Osteoblast (primary cell): Measurements from ENCODE around the gene RBM20. TPM values are rescaled to one million over a fixed set of nuclear protein-coding genes. Genes with fewer than 3 reads are reported as not detected.

Source experiments
- DNase-seq: peaks from one replicate; pipeline ENCODE4 v3.0.0; 2011; ENCODE audit warnings: low spot score, mixed read lengths; ENCODE audit not compliant: insufficient read length; ENCODE audit errors: missing footprints
- H2AFZ ChIP-seq: 2 replicates; pipeline ENCODE4 v1.6.0; 2011; ENCODE audit warnings: mild to moderate bottlenecking, low read length
- H3K27ac ChIP-seq: 2 replicates; pipeline ENCODE4 v1.5.1; 2011; ENCODE audit warnings: mild to moderate bottlenecking, low read depth, low read length, moderate library complexity
- H3K27me3 ChIP-seq: 2 replicates; pipeline ENCODE4 v1.6.0; 2012; ENCODE audit warnings: mild to moderate bottlenecking, control low read depth, inconsistent platforms, low read length, moderate library complexity; ENCODE audit not compliant: insufficient read depth
- H3K36me3 ChIP-seq: 2 replicates; pipeline ENCODE4 v1.5.1; 2011; ENCODE audit warnings: mild to moderate bottlenecking, low read length, control low read depth, moderate library complexity; ENCODE audit not compliant: insufficient read depth
- H3K4me1 ChIP-seq: 2 replicates; pipeline ENCODE4 v1.5.1; 2011; ENCODE audit warnings: mild to moderate bottlenecking, low read length, control low read depth, moderate library complexity; ENCODE audit not compliant: insufficient read depth
- H3K4me2 ChIP-seq: 2 replicates; pipeline ENCODE4 v1.6.0; 2011; ENCODE audit warnings: mild to moderate bottlenecking, low read length; ENCODE audit not compliant: insufficient read depth
- H3K4me3 ChIP-seq: fragments of 200-600 bp; sonication (generic); 3 replicates; pipeline ENCODE4 v1.5.1; 2012; ENCODE audit warnings: mild to moderate bottlenecking, low read length, inconsistent platforms; ENCODE audit not compliant: insufficient read depth
- H3K79me2 ChIP-seq: 2 replicates; pipeline ENCODE4 v1.6.0; 2012; ENCODE audit warnings: mild to moderate bottlenecking, low read length, control low read depth, inconsistent platforms; ENCODE audit not compliant: insufficient read depth
- H3K9me3 ChIP-seq: 2 replicates; pipeline ENCODE4 v1.5.1; 2011; ENCODE audit warnings: low read depth, low read length, control low read depth
- H4K20me1 ChIP-seq: 2 replicates; pipeline ENCODE4 v1.6.0; 2012; ENCODE audit warnings: mild to moderate bottlenecking, low read length, control low read depth; ENCODE audit not compliant: insufficient read depth
- total RNA-seq: library from RNA; depleted of rRNA; stranded (reverse); fragments of >200 nt; gene quantifications from 2 replicates; pipeline ENCODE4 v1.2.3, GENCODE V29; 2012
- TF ChIP-seq, protein P1 (sequence below): IDR thresholded peaks from 2 replicates; pipeline ENCODE4 v1.5.1; 2011; ENCODE audit warnings: mild to moderate bottlenecking, low read depth, low read length, moderate library complexity; ENCODE audit errors: extremely low read depth

RBM20 gene
- total RNA-seq, 1 donor = not detected

DNA sequence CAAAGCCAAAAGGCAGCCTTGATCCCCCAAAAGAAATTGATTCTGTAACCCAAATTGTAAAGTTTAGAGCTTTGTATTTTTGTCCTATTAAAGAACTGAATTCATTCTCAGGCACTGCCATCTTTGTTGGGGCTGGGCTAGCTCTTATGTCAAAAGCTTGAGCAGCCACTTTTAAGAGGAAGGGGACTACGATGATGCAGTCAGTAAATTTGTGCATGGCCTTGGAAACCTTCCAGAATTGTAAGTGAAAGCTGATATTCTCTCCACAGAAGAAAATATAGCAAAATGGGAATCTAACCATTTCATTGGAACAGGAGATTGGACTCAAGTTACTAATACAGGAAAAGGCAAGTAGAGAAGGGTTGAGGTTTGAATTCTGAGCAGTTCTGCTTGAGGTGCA, 50.1 kb downstream of the RBM20 start:
- TF ChIP-seq, protein P1, sequence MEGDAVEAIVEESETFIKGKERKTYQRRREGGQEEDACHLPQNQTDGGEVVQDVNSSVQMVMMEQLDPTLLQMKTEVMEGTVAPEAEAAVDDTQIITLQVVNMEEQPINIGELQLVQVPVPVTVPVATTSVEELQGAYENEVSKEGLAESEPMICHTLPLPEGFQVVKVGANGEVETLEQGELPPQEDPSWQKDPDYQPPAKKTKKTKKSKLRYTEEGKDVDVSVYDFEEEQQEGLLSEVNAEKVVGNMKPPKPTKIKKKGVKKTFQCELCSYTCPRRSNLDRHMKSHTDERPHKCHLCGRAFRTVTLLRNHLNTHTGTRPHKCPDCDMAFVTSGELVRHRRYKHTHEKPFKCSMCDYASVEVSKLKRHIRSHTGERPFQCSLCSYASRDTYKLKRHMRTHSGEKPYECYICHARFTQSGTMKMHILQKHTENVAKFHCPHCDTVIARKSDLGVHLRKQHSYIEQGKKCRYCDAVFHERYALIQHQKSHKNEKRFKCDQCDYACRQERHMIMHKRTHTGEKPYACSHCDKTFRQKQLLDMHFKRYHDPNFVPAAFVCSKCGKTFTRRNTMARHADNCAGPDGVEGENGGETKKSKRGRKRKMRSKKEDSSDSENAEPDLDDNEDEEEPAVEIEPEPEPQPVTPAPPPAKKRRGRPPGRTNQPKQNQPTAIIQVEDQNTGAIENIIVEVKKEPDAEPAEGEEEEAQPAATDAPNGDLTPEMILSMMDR = no peak
- H3K4me1 ChIP-seq = no peaks in the 10 kb centered on the region
- no peak overlapping the region for H3K27ac ChIP-seq
- no peak overlapping the region for H3K4me2 ChIP-seq
- DNase-seq = peak; percentile 65
- no peaks in the 10 kb centered on the region for H3K36me3 ChIP-seq
- H3K27me3 ChIP-seq = peaks cover 4% of the 10 kb centered on the region
- no peaks in the 10 kb centered on the region for H3K79me2 ChIP-seq
- H4K20me1 ChIP-seq = no peaks in the 10 kb centered on the region
- H3K9me3 ChIP-seq = no peaks in the 10 kb centered on the region
- no peak overlapping the region for H3K4me3 ChIP-seq
- H2AFZ ChIP-seq = no peak overlapping the region

DNA sequence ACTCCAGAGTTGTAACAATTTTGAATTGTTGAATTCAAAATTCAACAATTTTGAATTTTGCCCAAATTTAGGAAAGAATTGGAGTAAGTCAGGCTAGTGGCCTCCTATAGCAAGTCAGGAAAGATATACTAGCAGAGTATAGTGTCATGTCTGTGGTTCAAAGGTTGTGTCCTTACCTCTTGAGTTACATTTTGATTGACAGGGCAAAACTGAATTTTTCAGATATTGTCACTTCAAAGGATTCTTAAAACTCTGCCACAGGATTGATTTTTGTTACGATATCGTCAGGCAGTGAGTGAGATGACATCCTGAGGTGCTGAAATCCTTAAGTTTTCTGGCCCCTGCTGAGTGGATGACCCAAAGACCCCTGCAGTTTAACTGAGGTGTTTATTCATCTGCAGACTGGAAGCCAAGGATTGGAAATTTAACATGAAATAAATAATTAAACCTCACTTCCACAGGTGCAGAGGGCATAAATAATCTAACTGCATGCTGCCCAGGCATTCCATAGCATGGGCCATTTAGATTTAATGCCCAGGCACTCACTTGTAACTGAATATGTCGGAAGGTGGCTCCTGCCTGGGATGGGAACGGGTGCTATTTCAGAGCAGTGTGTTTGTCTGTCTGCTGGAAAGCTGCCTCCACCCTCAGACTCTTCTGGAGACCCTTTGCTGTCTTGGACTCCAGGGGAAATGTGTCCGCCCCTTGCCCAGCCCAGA, 50.8 kb downstream of the RBM20 start:
- Histone ChIP-seq H3K27ac (no peak overlapping the region), H3K27me3 (peaks cover 4% of the 10 kb centered on the region), H3K4me2 (no peak overlapping the region), H3K36me3 (no peaks in the 10 kb centered on the region), H3K4me3 (no peak overlapping the region), H4K20me1 (no peaks in the 10 kb centered on the region), H2AFZ (no peak overlapping the region), H3K79me2 (no peaks in the 10 kb centered on the region), H3K9me3 (no peaks in the 10 kb centered on the region), H3K4me1 (no peaks in the 10 kb centered on the region)
- TF ChIP-seq, protein P1 = no peak
- DNase-seq = no peak

DNA sequence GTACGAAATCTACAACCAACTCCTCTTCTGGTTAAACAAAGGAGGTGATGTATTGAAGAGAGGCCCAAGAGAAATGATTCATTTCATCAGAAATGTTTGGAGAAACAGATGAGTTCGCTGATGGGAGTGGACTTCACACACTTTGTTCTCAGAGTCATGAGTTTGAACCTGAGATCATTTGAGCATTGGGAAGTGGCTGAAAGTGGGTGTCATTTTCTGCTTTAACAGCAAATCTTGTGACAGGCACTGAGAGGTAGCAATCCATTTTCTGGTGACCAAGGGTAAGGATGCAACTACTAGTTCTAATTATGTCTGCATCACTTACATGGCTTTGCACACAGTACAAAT, 51.4 kb downstream of the RBM20 start:
- H3K27me3 ChIP-seq = peaks cover 4% of the 10 kb centered on the region
- TF ChIP-seq, protein P1 = no peak
- no peak overlapping the region for H3K4me2 ChIP-seq
- H3K79me2 ChIP-seq = no peaks in the 10 kb centered on the region
- H3K36me3 ChIP-seq = no peaks in the 10 kb centered on the region
- H3K4me3 ChIP-seq = no peak overlapping the region
- no peaks in the 10 kb centered on the region for H4K20me1 ChIP-seq
- no peaks in the 10 kb centered on the region for H3K4me1 ChIP-seq
- peak; percentile 56 for DNase-seq
- no peak overlapping the region for H3K27ac ChIP-seq
- H3K9me3 ChIP-seq = no peaks in the 10 kb centered on the region
- H2AFZ ChIP-seq = no peak overlapping the region

DNA sequence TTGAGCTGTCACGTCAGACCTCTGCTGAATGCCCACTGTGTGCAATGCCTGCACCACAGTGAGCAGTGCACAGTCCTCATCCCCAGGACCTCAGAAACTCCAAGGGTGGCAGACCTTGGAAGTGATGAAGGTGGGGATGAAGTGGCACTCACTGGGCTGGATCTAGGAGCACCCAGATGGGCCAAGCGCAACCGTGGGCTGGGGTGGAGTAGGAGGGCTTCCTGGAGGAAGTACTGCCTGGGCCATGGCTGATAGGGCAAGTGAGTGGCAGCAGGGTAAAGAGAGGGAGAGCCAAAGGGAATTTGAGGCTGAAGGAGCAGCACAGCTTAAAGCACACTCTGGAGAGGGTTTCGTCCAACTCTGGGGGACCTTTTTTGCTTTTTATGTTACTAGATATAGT, 52.3 kb downstream of the RBM20 start:
- Histone ChIP-seq H3K27ac (no peak overlapping the region), H2AFZ (no peak overlapping the region), H3K9me3 (no peaks in the 10 kb centered on the region)

More for the DNA sequence above, 52.3 kb downstream of the RBM20 start:
- Histone ChIP-seq H3K36me3 (no peaks in the 10 kb centered on the region), H3K4me2 (no peak overlapping the region), H3K79me2 (no peaks in the 10 kb centered on the region), H4K20me1 (no peaks in the 10 kb centered on the region), H3K27me3 (peaks cover 4% of the 10 kb centered on the region), H3K4me3 (no peak overlapping the region), H3K4me1 (no peaks in the 10 kb centered on the region)
- TF ChIP-seq, protein P1 = no peak
- no peak for DNase-seq
